Lung microvascular endothelial cell (primary cell): ENCODE measurements around the gene SYNGR2. TPM values are rescaled to one million over a fixed set of nuclear protein-coding genes. Genes with fewer than 3 reads are reported as not detected.

Experiments used
- DNase-seq, 2 donors: peaks; one replicate each; pipeline versions ENCODE4 v3.0.0 to v3.0.0-alpha.2; 2010; ENCODE audit warnings: low read depth in 2 of 2
- total RNA-seq: library from RNA; depleted of rRNA; stranded (reverse); fragments of >200 nt; gene quantifications from 2 replicates; pipeline ENCODE4 v1.2.1, GENCODE V29; 2014

SYNGR2 gene
- total RNA-seq, 1 donor from 2014 or later, result 55.8 TPM

DNA sequence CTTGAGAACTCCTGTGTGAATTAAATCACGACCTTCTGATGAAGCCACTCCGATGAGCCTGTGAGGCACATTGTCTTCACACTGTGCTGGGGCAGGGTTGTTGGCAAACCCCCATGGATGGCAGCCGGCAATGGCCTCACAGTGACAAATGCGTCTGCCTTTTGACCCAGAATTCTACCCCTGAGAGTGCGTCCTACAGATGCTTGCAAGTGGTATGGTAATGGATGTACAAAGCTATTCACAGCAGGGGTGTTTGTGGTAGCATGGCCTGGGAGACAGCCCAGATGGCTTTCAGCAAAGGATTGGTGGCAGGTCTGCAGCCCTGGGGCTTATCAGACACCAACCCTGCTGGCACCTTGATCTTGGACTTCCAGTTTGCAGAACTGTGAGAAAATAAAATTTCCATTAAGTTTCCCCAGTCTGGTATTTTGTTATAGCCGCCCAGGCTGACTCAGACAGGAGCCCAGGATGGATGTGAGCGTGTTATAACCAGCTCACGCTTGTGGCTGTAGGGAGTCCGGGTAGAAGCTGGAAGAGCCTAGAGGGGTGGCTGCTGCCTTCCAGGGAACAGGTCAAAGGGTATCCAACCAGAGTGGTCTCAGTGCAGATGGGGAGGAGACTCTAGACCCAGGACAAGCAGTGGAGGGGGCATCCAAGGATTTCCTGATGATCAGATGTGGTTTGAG lies 28.9 kb downstream of the SYNGR2 start:
- DNase-seq, result no peak

DNA sequence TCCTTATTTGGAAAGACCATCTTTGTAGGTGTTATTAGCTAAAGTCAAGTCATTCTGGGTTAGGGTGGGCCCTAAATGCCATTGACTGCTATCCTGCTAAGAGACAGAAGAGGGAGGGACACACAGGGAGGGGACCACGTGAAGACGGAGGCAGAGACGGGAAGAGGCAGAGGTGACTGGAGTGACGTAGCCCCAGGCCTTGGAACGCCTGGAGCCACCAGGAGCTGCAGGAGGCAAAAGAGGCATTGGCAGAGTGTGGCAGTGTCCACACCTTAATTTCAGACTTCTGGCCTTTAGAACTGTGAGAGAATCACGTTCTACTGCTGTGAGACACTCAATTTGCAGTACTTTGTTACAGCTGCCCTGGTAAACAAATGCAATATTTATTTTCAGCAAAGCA lies 32.1 kb downstream of the SYNGR2 start:
- DNase-seq, result no peak

DNA sequence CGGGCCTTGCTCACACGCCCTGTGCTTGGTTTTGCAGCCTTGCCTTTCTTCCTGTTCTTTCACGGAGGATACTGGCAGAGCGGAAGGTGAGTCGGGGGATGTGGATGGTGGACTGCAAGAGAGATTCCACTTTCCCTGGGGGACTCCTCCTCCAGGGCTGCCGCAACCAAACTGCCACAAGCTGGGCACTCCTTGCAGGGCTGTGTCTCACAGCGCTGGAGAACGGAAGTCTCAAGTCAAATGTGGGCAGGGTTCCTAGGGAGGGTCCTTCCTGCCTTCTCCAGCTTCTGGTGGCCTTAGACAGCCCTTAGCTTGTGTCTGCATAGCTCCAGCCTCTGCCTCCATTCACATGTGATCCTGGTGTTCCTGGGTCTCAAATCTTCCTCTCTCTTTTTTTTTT lies 34.3 kb downstream of the SYNGR2 start:
- DNase-seq, result no peak

DNA sequence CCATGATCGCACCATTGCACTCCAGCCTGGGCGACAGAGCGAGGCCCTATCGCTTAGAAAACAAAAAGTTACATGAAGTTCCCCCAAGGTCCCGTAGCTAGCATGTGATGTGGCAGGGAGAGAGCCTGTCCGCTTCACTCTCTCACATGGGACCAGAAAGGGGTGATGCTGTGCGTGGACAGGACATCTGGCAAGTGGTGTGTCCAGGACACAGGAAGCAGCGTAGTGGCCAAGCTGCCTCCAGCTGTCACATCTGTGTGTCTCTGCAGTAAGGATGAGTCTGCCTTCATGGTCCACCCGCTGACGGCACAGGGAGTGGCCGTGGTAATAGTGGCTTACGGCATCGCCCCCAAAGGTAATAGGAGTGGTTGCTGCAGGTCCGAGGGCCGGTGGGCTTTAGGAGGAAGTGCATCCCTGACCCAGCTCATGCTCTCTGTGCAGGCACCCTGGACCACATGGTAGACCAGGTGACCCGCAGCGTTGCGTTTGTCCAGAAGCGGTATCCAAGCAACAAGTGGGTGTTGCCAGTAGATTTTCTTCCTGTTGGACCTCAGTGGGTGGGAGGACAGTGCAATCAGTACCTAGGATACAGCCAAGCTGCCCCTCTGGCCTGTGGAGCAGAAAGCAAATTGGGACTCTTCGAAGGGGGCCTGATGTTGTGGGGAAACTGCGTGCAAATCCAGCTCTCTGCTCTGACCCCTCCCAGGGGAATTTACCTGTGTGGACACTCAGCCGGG lies 36.2 kb downstream of the SYNGR2 start:
- DNase-seq, result no peak

DNA sequence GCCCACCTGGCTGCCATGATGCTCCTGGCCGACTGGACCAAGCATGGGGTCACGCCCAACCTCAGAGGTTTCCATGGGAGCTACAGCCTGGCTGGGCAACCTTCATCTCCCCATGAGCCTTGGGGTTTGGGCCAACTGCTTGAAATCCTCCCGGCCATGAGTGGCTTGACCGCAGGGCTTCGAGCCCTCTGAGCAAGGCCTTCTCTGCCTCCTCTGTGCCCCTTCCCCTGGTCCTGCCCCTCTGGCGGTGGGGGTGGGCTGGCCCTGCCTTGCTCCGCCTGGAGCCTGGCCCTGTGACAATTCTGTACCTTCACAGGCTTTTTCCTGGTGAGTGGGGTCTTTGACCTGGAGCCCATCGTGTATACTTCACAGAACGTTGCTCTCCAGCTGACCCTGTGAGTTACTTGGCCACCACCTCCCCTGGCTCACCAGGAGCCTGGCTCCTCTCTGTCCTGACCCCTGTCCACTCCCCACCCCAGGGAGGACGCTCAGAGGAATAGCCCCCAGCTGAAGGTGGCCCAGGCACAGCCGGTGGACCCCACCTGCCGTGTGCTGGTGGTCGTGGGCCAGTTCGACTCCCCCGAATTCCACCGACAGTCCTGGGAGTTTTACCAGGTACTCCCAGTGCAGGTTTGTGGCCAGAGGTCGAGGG lies 36.9 kb downstream of the SYNGR2 start:
- no peak for DNase-seq

DNA sequence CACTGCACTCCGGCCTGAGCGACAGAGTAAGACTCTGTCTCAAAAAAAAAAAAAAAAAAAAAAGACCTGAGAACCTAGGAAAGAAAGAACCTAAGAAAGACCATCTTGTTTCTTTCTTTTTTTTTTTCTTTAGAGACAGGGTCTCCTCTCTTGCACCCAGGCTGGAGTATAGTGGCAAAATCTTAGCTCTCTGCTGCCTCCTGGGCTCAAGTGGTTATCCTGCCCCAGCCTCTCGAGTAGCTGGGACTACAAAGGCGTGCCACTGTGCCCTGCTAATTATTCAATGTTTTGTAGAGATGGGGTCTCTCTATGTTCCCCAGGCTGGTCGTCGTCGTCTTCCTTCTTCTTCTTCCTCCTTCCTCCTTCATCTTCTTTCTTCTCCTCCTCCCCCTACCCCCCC lies 37.9 kb downstream of the SYNGR2 start:
- DNase-seq, result no peak

DNA sequence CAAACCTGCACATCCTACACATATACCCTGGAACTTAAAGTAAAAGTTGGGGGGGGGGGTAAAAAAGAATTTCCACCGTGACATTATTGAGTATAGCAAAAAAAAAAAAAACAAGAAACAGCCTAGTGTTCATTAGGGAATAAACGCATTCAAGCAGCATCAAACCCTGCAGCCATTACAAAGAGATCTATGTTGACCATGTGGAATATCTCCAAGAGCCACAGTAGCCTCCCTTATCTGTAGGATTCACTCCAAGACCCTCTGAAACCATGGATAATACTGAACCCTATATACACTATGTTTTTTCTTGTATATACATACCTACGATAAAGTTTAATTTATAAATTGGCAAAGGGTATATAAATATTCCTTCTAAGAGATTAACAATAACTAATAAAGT lies 40.1 kb downstream of the SYNGR2 start:
- DNase-seq, result no peak

DNA sequence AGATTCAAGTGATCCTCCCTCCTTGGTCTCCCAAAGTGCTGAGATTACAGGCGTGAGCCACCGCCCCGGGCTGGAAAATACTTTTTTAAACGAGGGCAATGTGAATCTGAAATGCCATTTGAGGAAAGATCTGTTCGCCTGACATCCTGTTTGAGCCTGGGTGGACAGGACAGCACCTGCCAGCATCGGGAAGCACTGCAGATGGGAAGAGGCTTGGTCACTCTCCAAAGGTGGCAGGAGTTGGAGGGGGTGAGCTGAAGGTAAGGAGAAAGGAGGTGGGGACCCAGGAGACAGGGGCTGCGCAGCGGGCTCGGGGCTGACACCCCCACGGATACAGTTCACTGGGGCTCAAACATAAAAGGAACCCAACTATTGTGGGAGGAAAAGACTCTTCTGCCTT lies 41.7 kb downstream of the SYNGR2 start:
- no peak for DNase-seq

DNA sequence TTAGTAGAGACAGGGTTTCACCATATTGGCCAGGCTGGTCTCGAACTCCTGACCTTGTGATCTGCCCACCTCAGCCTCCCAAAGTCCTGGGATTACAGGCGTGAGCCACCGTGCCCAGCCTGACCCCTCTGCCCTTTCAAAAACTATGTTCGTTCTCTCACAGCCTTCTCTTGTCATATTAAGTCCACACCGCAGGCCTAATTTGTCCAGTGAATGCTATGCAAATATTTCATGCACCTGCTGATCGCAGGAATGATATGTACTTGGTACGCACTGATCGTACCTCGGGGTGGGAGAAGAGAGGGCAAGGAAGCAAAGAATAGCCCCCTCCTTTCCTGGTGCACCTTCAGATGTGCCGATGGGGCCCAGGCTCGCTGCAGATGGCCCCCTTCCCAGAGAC lies 42.7 kb downstream of the SYNGR2 start:
- no peak for DNase-seq

DNA sequence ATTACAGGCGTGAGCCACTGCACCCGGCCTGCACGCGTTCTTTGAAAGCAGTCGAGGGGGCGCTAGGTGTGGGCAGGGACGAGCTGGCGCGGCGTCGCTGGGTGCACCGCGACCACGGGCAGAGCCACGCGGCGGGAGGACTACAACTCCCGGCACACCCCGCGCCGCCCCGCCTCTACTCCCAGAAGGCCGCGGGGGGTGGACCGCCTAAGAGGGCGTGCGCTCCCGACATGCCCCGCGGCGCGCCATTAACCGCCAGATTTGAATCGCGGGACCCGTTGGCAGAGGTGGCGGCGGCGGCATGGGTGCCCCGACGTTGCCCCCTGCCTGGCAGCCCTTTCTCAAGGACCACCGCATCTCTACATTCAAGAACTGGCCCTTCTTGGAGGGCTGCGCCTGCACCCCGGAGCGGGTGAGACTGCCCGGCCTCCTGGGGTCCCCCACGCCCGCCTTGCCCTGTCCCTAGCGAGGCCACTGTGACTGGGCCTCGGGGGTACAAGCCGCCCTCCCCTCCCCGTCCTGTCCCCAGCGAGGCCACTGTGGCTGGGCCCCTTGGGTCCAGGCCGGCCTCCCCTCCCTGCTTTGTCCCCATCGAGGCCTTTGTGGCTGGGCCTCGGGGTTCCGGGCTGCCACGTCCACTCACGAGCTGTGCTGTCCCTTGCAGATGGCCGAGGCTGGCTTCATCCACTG lies 45.8 kb downstream of the SYNGR2 start, which contains the start of gene BIRC5:
BIRC5 (plus strand) TSS at position 238 of the 690 bp plus-strand sequence; CDS start at position 302, 64 bp downstream.
- peak; percentile 84 to 91 for DNase-seq

DNA sequence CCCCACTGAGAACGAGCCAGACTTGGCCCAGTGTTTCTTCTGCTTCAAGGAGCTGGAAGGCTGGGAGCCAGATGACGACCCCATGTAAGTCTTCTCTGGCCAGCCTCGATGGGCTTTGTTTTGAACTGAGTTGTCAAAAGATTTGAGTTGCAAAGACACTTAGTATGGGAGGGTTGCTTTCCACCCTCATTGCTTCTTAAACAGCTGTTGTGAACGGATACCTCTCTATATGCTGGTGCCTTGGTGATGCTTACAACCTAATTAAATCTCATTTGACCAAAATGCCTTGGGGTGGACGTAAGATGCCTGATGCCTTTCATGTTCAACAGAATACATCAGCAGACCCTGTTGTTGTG lies 46.3 kb downstream of the SYNGR2 start:
- DNase-seq, result no peak

DNA sequence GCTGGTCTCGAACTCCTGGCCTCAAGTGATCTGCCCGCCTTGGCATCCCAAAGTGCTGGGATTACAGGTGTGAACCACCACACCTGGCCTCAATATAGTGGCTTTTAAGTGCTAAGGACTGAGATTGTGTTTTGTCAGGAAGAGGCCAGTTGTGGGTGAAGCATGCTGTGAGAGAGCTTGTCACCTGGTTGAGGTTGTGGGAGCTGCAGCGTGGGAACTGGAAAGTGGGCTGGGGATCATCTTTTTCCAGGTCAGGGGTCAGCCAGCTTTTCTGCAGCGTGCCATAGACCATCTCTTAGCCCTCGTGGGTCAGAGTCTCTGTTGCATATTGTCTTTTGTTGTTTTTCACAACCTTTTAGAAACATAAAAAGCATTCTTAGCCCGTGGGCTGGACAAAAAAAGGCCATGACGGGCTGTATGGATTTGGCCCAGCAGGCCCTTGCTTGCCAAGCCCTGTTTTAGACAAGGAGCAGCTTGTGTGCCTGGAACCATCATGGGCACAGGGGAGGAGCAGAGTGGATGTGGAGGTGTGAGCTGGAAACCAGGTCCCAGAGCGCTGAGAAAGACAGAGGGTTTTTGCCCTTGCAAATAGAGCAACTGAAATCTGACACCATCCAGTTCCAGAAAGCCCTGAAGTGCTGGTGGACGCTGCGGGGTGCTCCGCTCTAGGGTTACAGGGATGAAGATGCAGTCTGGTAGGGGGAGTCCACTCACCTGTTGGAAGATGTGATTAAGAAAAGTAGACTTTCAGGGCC lies 51.2 kb downstream of the SYNGR2 start:
- DNase-seq, result no peak

Other genes with a start within 250 kb of the SYNGR2 start
- 5.7 and 7.5 TPM in 2 replicates for gene TNRC6C, start 209.9 kb upstream of the SYNGR2 start, total RNA-seq
- 20.9 and 31.9 TPM in 2 replicates for gene TMC6, start 39.8 kb upstream of the SYNGR2 start, total RNA-seq
- 0.20 and 0.22 TPM in 2 replicates for gene TMC8, start 37.8 kb upstream of the SYNGR2 start, total RNA-seq
- gene C17orf99, start 22.2 kb upstream of the SYNGR2 start, total RNA-seq, result not detected in 2 replicates
- 23.6 and 88.7 TPM in 2 replicates for gene TK1, start 18.5 kb downstream of the SYNGR2 start, total RNA-seq
- gene AFMID, start 18.8 kb downstream of the SYNGR2 start, total RNA-seq, result 53.8 and 78.6 TPM in 2 replicates
- 10.3 and 50.3 TPM in 2 replicates for gene BIRC5, start 45.7 kb downstream of the SYNGR2 start, total RNA-seq
- gene TMEM235, start 63.0 kb downstream of the SYNGR2 start, total RNA-seq, result 0.22 and 0.79 TPM in 2 replicates
- 39.2 and 79.6 TPM in 2 replicates for gene SOCS3, start 191.5 kb downstream of the SYNGR2 start, total RNA-seq
- 15.7 and 26.4 TPM in 2 replicates for gene PGS1, start 210.1 kb downstream of the SYNGR2 start, total RNA-seq